Activated CD4-positive, CD25-positive, alpha-beta regulatory T cell treated with anti-CD3 and anti-CD28 coated beads, Interleukin-2, amount 50 U/mL, for 72 hours (primary cell): ENCODE data around the gene LSS.
A peak's percentile ranks its signal among the peaks of the same experiment; 100 is the strongest.

Experiments used
- DNase-seq: peaks from one replicate; pipeline ENCODE4 v3.0.0; 2021

The LSS gene

DNA sequence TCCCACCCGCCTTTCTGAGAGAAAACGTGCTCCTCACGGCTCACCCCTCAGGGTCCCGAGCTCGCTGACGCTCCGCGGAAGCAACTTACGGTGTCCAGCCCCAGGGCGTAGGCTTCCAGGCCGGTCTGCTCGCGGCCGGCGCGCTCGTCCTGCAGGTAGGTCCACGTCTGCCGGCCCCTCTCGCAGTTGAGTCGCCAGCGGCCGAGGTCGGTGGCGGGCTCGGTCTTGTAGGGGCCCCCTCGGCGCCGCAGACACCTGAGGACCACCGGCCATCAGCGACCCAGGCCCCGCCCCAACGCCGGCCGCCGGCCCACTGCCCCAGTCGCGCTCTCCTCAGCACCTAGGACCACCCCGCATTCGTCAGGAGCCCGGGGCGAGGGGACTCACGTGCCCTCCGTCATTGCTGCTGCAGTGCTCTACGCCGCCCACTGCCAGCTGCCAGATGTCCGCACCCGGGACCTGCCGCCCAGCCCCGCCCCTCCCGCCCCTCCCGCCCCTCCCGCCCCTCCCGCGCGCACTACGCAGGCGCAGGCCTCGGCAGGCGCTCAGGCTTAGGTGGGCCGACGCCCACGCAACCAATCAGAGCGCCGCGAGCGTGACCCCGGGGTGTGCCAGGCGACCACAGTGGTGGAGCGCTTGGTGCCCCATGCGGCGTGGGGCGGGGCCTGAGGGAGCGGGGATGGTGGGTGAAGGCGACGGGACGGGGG lies at the start of gene LSS:
TSS of gene LSS (minus strand) at position 430 of the 707 bp plus-strand sequence. CDS start at position 401, 29 bp downstream.
- DNase-seq: peak; percentile 95

- DNase-seq: no peak
Observed at GRCh38 chr21:46274797-46275390, 46.3 kb upstream of the LSS start.

GRCh38 chr21:46273341-46273740 lies 44.8 kb upstream of the LSS start:
- DNase-seq: no peak

DNA sequence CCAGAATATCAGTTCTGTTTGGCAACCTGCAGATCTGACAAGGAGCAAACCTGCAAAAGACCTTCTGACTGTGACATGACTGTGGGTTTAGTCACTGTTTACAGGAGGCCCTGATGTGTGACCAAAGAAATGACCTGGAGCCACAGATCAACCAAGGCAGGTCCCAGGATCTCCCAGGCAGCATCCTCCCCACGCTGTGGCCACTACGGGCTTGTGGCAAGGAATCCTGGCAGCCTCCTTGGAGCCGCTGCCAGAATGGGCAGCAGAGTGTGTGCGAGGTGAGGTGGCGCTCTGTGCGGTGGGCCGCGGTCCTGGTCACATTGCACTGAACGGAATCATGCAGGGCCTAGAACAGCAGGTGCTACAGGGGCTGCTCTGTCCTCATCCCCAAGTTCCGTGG lies 40.9 kb upstream of the LSS start:
- no peak for DNase-seq

GRCh38 chr21:46268371-46268770 lies 39.8 kb upstream of the LSS start:
- no peak for DNase-seq

- no peak for DNase-seq
Observed at GRCh38 chr21:46266946-46267345, 38.4 kb upstream of the LSS start.

- no peak for DNase-seq
Observed at GRCh38 chr21:46265736-46266525, 37.4 kb upstream of the LSS start.

DNA sequence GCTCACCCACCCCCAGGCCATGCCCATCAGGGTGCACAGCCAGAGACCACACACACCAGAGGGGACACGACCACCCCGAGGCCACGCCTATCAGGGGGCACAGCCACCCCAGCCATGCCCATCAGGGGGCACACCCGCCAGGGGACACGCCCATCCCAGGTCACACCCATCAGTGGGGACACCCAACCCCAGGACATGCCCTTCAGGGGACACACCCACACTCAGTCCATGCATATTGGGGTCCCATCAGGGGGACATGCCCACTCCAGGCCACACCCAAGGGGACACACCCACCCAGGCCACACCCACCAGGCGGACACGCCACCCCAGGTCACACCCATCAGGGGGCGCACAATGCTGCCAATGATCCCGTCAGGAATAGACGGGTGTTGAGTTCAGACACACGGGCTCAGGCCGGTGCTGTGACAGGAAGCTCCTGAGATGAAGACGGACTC lies 36.1 kb upstream of the LSS start:
- DNase-seq: no peak

- no peak for DNase-seq
Observed at GRCh38 chr21:46264046-46264689, 35.6 kb upstream of the LSS start.

- no peak for DNase-seq
Observed at GRCh38 chr21:46256501-46256994, 28.0 kb upstream of the LSS start.

DNA sequence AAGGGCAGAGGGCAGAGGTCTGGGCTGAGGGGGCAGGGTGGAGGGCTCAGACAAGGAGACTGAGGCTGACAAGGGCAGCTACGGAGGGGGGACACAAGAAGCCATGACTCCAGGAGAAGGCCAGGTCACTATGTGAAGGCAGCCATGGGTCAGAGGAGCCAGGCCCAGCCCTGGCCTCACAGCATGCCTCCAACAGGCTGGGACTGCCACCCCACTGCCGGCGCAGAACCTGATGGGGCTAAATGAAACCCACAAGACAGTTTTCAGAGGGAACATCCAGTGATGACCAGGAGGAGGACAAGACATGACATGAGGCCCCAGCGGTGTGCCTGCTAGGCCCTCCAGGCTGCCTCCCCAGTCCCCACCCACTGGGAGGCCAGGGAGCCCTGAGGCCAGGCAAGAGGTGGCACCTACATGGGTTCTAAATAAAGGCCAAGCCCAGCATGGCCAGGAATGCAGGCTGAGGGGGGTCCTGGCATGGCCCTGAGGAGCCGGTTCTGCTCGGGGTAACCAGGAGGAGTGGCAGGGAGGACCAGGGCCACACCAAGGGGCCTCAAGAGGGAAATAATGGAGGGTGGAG lies 27.3 kb upstream of the LSS start:
- no peak for DNase-seq

DNA sequence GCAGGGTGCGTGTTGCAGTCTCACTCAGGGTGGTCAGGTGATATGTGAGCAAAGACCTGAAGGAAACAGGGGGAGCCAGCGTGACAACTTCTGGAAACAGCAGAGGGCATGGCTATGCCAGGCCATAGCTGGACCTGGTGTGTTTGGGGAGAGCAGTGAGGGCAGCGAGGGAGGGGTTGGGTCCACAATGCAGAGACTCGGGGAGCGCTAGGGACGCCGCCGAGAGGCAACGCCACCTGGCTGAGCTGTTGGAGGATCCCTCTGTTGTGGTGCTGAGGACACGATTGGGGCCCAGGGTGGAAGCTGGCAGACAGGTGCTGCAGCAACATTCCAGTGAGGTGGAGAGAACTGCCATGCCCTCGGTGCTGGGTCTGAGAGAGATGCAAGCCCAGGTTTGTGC lies 26.6 kb upstream of the LSS start:
- DNase-seq: no peak

- no peak for DNase-seq
Observed at GRCh38 chr21:46254208-46254975, 25.8 kb upstream of the LSS start.

- no peak for DNase-seq
Observed at GRCh38 chr21:46253610-46254124, 25.1 kb upstream of the LSS start.

- DNase-seq: no peak
Observed at GRCh38 chr21:46252840-46253239, 24.3 kb upstream of the LSS start.

GRCh38 chr21:46250146-46250725 lies 21.7 kb upstream of the LSS start:
- DNase-seq: no peak

GRCh38 chr21:46248827-46249226 lies 20.3 kb upstream of the LSS start:
- no peak for DNase-seq

- no peak for DNase-seq
Observed at GRCh38 chr21:46248422-46248782, 19.8 kb upstream of the LSS start.

DNA sequence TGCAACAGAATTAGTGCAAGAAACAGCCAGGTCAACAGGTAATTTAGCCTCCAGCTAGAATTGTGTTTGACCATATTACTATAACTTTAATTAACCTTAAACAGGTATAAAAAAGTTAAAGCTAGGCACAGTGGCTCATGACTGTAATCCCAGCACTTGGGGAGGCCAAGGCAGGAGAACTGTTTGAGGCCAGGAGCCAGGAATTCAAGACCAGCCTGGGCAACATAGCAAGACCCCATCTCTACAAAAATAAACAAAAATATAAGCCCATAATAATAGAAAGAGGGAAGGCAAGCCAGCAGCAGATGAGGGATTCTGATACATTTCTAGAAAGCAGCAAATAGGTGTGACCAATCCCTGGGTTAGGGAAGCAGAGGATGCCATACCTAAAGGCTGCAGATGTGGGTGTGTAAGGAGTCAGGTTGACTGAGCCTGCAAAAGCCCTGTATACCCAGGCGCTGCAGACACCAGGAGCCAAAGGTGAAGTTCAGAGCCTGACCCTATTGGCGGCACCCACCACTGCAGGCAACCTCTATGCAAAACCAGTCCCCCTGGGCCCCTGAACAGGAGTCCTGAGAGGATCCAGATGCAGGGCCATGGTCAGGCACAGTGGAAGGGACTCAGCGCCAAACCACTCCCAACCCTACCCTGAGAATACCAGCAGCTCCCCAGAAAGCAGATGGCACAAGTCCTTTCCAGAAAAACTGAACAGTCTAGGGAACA lies 19.3 kb upstream of the LSS start:
- no peak for DNase-seq

DNA sequence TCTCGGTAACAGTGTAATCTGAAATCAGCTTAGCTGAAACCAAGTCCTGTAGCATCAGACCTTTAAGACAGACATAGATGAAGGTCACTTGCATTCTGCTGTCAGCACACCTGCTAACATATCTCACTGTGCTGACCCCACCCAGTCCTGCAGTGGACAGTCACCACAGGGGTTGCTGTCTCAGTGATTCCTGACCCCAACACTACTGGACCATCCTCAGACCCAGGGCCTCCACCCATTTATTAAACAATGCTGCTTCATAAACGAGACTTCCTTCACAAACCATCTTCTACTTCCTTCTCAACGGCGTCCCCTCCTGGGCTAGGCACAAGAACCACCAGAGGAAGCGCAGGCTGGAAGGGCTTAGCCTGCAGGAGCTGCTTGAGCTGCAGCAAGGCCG lies 17.8 kb upstream of the LSS start:
- DNase-seq: no peak
